ENCODE data around the gene RABGAP1L.

GRCh38 chr1:174297351-174297750 lies 138.0 kb downstream of the RABGAP1L start:
- TF ChIP-seq ZNF146 (tag by site-specific recombination; IDR thresholded peaks at IDR 0.05) (no peak), CTCF (tag by site-specific recombination; IDR thresholded peaks at IDR 0.05) (no peak), ZNF174 (tag by site-specific recombination; IDR thresholded peaks at IDR 0.05) (no peak), REST (tag by site-specific recombination; IDR thresholded peaks at IDR 0.05) (no peak), ZBTB49 (tag by site-specific recombination; IDR thresholded peaks at IDR 0.05; ENCODE audit: low read depth) (no peak), RBAK (tag by site-specific recombination; IDR thresholded peaks at IDR 0.05) (no peak), ZNF704 (tag by site-specific recombination; IDR thresholded peaks at IDR 0.05) (no peak), PRDM1 (tag by site-specific recombination; IDR thresholded peaks at IDR 0.05) (no peak), ZEB2 (tag by site-specific recombination; IDR thresholded peaks at IDR 0.05) (no peak), PRDM10 (tag by site-specific recombination; IDR thresholded peaks at IDR 0.05) (no peak)

Data from HEK293 (cell line).